ENCODE measurements around the gene CYP39A1.

CYP39A1 gene

DNA sequence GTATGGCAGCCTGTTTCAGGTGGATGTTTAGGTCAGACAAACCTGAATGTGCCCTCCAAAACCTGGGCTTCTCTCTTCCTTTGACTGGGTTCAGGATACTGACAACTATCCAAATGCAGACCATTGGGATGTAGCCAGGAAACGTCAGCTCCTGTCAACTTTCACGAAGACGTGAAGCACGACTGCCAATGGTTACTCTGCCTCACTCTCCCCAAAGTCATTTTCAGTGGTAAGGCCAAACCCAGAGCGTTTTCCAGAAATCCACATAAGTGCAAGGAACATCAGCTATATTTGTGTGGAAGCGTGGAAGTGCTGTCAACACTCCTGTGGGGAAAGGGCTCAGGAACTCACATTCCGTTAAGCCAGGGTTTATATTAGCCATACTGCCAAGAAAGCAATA, 141.3 kb downstream of the CYP39A1 start:
- no peak for DNase-seq (ENCODE audit: low spot score)

- DNase-seq (ENCODE audit: low spot score), result no peak
Observed at GRCh38 chr6:46510651-46511050, 142.0 kb downstream of the CYP39A1 start.

GRCh38 chr6:46509981-46510510, 142.6 kb downstream of the CYP39A1 start:
- no peak for DNase-seq (ENCODE audit: low spot score)

GRCh38 chr6:46509063-46509462, 143.6 kb downstream of the CYP39A1 start:
- no peak for DNase-seq (ENCODE audit: low spot score)

DNA sequence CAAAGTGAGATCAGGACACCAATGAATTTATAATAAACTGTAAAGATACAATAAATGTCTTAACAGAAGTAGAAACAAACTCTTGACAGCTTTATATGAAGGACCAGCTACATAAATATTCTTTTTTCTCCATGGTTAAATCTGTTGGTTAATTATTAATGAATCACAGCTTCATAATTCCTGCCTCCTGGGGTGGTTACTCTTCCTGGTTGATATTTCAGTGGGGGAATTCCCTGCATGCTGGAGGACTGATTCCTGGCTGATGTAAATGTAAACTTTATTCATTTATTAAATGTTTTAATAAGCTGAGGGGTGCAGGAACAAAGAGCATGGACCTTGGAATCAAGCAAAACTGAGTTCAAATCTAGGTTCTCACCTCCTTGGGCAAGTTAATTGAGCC, 145.2 kb downstream of the CYP39A1 start:
- no peak for DNase-seq (ENCODE audit: low spot score)

DNA sequence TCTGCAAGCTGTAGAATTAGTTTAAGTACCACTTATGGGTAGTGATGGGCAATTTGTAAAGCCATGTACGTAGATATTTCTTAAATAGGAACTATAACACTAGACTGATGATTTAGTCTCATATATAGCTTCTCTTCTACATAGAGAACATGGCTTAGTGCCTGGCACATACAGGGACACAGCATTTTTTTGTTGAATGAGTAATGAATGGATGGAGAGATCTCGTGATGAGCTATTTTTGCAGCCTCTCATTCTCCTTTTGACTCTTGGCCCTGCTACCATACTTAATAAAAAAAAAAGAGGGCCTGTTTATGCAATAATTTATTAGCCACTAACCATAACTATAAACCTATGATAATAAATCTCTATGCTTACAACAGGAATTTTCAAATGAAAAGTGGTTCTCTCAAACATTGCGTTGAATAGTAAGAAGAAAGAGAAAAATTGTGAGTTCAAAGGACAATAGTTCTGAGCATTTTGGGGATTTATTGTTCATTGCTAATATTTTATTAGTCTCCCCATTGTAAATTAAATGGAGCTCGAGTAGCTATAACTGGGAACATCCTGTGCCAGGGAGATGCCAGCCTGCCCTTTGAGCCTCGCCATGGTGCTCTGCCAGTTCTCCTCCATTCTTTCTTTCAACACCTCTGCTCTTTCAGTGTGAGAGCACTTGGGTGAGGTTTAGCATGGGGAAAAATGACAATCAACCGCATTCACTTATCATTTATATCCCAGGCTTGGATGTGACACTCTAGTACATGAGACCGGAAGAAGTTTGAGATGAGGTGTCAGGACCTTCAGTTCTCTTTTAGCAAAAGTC, 146.7 kb downstream of the CYP39A1 start:
- DNase-seq (ENCODE audit: low spot score), result no peak

GRCh38 chr6:46504242-46504641, 148.4 kb downstream of the CYP39A1 start:
- no peak for DNase-seq (ENCODE audit: low spot score)

DNA sequence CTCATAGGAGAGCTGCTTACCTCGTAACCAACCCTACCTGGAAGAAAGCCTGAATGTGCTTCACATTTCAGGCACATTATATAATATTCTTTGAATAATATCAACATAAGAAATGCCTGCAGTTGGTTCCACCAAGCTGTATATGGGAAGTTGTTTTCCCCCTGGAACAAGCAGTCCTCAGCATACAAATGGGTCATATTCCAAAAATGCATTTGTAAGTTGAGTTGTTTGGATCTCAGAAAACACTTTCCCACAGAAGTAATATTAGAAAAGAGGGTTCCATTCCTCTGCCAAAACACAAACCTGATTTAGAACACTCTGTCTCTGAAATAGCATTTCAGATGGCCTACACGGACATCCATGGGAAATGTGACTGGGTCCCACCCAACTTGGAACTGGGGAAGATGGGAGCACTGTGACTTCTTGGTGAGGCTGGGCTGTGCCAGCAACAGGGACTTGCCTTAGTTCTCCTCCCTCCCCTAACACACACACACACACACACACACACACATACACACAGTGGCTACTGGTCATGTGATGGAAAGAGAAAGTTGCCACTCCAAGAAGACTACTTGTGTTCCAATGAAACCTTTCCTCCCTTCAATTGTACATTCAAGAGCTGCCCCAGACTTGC, 150.0 kb downstream of the CYP39A1 start:
- DNase-seq (ENCODE audit: low spot score), result no peak

- no peak for DNase-seq (ENCODE audit: low spot score)
Observed at GRCh38 chr6:46501136-46502089, 151.2 kb downstream of the CYP39A1 start.

- no peak for DNase-seq (ENCODE audit: low spot score)
Observed at GRCh38 chr6:46500382-46500781, 152.2 kb downstream of the CYP39A1 start.
